T-helper 2 cell (primary cell): ENCODE data around the gene GNGT1.
A peak's percentile ranks its signal among the peaks of the same experiment; 100 is the strongest.
"Not testable (repeated sequence)": the region's sequence is repeated elsewhere in the genome, so short reads cannot be mapped to it uniquely, and the experiment has no call there.

Experiments used
- DNase-seq, 5 experiments: peaks; one replicate each; pipeline versions ENCODE4 v3.0.0 to v3.0.0-alpha.2; 2012 to 2022

GNGT1 gene

GRCh38 chr7:93910076-93910994 is 4.0 kb downstream of the GNGT1 start:
- DNase-seq = no peak

DNA sequence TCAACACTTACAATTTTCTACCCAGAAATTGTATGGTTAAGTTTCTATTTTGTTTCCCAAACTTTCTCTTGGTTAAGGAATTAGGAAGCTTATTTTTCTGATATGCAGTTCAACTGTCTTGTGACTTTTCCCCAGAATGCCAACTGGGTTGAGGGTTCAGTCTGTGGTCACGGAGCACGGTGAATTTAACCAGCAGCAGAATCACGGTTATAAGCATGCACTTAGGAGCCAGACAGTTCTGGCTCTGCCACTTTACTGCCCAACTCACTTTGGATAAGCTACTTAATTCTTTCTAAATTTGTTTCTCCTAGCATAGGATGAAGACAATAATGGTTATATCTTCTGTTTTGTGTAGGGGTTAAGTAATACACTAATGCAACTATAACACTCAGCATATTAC is 4.9 kb downstream of the GNGT1 start:
- not testable (repeated sequence) for DNase-seq

DNA sequence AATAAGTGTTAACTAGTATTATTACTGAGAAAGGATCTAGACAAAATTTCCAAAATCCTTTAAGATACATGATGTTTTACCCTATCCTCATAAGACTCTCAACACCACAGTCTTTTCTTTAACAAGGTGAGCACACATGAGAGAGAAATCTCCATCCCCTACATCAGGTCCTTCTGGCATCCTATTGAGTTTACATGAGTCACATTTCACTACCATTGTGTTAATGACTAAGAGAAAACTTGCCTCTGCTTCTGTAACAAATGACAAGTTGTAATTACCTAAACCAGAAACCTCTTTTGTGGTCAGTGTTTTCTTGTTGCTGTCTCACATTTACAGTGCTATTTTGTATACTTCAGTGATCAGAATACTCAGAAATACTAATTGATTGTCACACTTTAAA is 5.3 kb downstream of the GNGT1 start:
- DNase-seq = not testable (repeated sequence)

DNA sequence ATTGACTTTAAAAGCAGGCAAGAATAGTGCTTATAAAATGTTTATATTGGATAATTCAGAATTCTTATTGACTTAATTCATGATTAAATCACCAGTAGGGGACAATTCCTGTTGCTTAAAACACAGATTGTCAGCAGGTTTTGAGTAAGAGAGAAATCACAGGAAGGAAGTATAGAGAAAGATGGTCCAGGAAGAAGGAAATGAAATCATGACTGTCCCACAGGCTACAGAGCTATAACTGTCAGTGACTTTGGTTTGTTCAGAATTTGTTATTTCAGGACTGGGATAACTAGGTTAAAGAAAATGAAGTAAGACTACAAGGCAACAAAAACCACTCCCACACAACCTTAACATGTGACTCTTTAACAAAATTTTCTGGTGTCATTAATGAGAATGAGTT is 6.8 kb downstream of the GNGT1 start:
- DNase-seq = no peak

GRCh38 chr7:93914581-93915066 is 8.3 kb downstream of the GNGT1 start:
- DNase-seq = no peak

DNA sequence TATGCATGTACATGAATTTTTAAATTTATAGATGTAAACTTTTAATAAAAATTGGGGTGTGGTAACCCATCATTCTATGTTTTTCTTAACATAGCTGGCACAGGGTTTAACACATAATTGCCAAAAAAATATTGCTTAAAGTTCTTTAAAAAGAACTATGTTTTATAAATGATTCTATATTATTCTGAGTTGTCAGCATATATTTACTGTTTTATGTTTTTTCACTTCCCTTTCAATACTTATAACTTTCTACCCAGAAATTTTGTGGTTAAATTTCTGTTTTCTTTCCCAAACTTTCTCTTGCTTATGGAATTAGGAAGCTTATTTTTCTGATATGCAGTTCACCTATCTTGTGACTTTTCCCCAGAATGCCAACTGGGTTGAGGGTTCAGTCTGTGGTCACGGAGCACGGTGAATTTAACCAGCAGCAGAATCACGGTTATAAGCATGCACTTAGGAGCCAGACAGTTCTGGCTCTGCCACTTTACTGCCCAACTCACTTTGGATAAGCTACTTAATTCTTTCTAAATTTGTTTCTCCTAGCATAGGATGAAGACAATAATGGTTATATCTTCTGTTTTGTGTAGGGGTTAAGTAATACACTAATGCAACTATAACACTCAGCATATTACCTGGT is 9.0 kb downstream of the GNGT1 start:
- not testable (repeated sequence) for DNase-seq

DNA sequence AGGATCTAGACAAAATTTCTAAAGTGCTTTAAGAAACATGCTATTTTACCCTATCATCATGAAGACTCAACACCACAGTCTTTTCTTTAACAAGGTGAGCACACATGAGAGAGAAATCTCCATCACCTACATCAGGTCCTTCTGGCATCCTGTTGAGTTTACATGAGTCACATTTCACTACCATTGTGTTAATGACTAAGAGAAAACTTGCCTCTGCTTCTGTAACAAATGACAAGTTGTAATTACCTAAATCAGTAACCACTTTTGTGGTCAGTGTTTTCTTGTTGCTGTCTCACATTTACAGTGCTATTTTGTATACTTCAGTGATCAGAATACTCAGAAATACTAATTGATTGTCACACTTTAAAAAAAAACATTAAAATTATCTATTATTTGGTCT is 9.5 kb downstream of the GNGT1 start:
- not testable (repeated sequence) for DNase-seq

- not testable (repeated sequence) for DNase-seq
These were observed 9.9 kb downstream of the GNGT1 start for GRCh38 chr7:93916315-93916714.

- no peak for DNase-seq
These were observed 14.3 kb downstream of the GNGT1 start for GRCh38 chr7:93920496-93921182.

DNA sequence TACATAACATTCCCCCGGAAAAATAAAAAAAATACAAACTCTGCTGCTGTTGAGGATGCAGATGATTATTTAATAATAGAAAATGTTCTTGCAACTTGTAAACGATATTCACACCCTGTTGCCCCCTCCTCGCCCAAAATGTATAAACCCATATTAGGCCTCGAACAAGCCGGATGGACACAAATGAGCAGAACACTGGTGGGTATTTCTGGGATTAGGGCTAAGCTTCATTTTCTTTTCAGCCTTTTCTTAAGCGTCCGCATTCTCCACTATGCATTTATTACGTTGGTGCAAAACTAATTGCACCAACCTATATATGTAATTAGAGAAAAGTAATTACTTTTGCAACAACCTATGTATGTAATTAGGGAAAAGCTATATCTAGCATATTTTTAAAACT is 14.8 kb downstream of the GNGT1 start:
- DNase-seq = no peak

DNA sequence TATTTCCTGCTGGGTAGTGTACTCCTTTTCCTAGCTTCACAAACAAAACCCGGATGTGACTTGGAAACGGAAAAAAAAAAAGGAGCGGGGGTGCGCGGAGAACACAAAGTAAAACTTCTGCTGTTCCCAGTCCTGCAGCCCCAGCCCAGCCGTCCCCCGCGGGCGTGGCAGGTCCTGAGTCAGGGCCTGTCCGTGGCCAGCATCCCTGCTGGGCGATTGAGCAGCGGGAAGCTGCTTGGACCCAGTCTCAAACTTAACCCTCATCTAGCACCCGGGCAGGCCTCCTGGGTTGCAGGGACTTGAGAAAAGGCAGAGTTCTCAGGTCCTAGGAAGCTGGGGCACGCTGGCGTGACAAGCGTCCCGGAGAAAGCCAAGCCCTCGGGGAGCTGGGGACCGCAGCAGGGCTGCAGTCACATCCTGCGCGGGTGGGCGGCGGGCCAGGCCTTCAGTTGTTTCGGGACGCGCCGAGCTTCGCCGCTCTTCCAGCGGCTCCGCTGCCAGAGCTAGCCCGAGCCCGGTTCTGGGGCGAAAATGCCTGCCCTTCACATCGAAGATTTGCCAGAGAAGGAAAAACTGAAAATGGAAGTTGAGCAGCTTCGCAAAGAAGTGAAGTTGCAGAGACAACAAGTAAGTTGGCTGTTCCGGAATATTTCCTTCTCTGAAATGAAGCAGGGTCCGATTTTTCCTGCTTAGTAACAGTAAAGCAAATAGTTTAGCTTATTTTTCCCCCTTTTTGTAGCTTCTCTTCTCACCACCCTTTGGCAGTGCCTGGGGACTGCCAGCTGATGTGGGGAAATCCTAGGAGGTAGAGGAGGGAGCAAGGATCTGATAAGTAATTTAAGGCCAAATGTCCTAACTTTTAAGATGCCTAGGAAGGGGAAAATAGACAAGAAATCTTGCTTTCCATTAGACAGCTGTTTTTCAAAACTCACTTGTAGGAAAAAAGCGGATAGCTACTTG is 15.5 kb downstream of the GNGT1 start, which contains the start of gene GNG11:
Gene GNG11, plus strand, starts transcription at position 129 of the 960 bp plus-strand sequence. Its CDS starts 403 bp downstream, at position 532.
- DNase-seq = peak in 1 of 5 experiments; percentile 14

- DNase-seq = no peak
These were observed 16.9 kb downstream of the GNGT1 start for GRCh38 chr7:93923296-93923695.

DNA sequence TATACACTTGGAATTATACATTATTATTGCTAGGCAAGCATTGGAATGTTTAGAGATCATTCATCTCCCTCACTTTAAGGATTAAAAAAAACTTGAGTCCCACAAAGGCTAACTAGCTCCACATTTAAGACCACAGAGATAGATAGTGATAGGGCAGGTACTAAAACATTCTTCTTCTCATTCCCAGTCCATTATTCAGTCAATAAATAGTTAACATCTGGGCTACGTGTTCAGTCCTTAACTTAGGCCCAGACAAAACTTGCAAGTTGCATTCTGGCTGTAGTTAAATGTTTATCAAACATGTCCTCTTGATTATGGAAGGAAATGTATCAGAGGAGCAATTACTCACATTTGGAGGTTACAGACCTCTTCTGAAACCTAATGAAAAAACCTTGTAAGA is 17.6 kb downstream of the GNGT1 start:
- DNase-seq = no peak

DNA sequence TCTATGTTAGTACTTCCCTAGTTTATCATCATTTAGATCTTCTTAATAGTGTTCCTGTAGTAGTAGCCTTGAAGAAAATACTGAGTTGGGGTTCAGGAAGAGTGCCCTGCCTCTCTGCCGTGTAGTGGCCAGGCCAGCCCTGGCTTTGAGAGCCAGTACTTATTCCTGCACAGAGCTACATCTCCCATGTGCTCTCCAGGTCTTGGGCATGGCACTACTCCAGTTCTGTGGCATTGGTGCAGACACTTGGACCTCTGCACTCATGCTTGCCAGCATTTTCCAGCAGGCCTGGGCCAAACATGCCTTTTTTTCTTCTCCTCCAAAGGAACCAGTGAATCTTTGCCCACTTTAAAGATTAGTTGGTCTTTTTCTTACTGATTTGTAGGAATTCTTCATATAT is 20.4 kb downstream of the GNGT1 start:
- DNase-seq = no peak

- no peak for DNase-seq
These were observed 21.2 kb downstream of the GNGT1 start for GRCh38 chr7:93927585-93927984.

- DNase-seq = no peak
These were observed 25.3 kb downstream of the GNGT1 start for GRCh38 chr7:93931655-93932054.

- no peak for DNase-seq
These were observed 26.8 kb downstream of the GNGT1 start for GRCh38 chr7:93933156-93933555.

- no peak for DNase-seq
These were observed 28.7 kb downstream of the GNGT1 start for GRCh38 chr7:93935102-93935501.

DNA sequence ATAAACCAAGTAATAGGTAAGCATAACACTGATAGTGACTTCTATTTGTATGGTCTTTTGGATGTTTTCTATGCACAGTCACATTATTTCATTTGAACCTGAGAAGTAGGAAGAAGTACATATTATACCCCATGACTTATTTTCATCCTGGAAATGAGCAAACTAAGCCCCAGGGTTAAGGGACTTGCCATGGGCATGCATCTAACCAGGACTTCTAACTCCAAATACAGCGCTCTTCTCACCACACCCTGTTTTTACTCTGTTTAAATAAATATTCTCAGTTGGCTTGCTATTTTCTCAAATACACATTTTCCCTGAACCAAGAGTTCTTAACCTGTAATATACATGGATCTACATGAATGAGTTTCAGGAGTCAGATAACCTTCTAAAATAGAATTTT is 31.5 kb downstream of the GNGT1 start:
- no peak for DNase-seq

DNA sequence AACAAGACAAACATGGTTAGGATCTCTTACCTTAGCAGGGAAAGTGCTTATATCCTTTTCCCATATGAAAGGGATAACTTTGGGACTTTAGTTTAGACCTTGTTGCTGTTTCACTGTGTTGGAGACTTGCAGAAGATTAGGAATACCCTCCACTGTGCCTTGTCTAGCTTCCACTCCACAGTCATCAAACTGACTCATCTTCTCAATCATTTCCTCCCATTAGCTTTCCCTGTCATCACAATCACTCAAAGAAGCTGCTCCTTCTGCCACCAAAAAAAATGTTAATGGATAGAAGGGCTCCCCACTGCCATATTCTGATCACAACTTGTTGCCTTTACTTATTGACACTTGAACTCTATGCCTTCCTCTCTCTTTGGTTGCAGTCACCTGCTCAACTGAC is 31.9 kb downstream of the GNGT1 start:
- DNase-seq = no peak

- no peak for DNase-seq
These were observed 35.6 kb downstream of the GNGT1 start for GRCh38 chr7:93941945-93942344.
